ENCODE results near the gene EIF1. TPM values are rescaled to one million over a fixed set of nuclear protein-coding genes. Genes with fewer than 3 reads are reported as not detected.
A peak's percentile ranks its signal among the peaks of the same experiment; 100 is the strongest.
"Not testable (repeated sequence)": the region's sequence is repeated elsewhere in the genome, so short reads cannot be mapped to it uniquely, and the experiment has no call there.

EIF1 gene
- total and polyA plus RNA-seq, 8 donors: 697 to 782 (median 723) TPM

- Histone ChIP-seq H3K27me3 (no peaks in the 10 kb centered on the region), H3K36me3 (peaks cover 13 to 54% of the 10 kb centered on the region in 2 donors), H3K27ac (no peak overlapping the region), H3K4me1 (peaks cover 18 to 56% of the 10 kb centered on the region in 2 donors), H3K4me3 (no peak overlapping the region), H3K9me3 (no peaks in the 10 kb centered on the region)
- peak; percentile 3 for ATAC-seq
- intact Hi-C loops (cut with DNase I): no loop called here
- DNase-seq: no peak
- TF ChIP-seq, protein P1, sequence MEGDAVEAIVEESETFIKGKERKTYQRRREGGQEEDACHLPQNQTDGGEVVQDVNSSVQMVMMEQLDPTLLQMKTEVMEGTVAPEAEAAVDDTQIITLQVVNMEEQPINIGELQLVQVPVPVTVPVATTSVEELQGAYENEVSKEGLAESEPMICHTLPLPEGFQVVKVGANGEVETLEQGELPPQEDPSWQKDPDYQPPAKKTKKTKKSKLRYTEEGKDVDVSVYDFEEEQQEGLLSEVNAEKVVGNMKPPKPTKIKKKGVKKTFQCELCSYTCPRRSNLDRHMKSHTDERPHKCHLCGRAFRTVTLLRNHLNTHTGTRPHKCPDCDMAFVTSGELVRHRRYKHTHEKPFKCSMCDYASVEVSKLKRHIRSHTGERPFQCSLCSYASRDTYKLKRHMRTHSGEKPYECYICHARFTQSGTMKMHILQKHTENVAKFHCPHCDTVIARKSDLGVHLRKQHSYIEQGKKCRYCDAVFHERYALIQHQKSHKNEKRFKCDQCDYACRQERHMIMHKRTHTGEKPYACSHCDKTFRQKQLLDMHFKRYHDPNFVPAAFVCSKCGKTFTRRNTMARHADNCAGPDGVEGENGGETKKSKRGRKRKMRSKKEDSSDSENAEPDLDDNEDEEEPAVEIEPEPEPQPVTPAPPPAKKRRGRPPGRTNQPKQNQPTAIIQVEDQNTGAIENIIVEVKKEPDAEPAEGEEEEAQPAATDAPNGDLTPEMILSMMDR (IDR thresholded peaks at IDR 0.05): no peak
Measured at GRCh38 chr17:41695134-41695661, 6.5 kb downstream of the EIF1 start.

GRCh38 chr17:41695954-41696757 is 7.5 kb downstream of the EIF1 start:
- H3K9me3 ChIP-seq: no peaks in the 10 kb centered on the region
- no peak overlapping the region for H3K27ac ChIP-seq
- DNase-seq (peak in 3 of 4 donors; percentile 57 to 84 (median 70)), ATAC-seq (peak; percentile 77)
- peaks cover 3 to 45% of the 10 kb centered on the region in 2 donors for H3K36me3 ChIP-seq
- peaks cover 8 to 46% of the 10 kb centered on the region in 2 donors for H3K4me1 ChIP-seq
- intact Hi-C loops (cut with DNase I): no loop called here
- TF ChIP-seq, protein P1 (IDR thresholded peaks at IDR 0.05): peak; percentile 66 to 81
- no peak overlapping the region for H3K4me3 ChIP-seq
- no peaks in the 10 kb centered on the region for H3K27me3 ChIP-seq

DNA sequence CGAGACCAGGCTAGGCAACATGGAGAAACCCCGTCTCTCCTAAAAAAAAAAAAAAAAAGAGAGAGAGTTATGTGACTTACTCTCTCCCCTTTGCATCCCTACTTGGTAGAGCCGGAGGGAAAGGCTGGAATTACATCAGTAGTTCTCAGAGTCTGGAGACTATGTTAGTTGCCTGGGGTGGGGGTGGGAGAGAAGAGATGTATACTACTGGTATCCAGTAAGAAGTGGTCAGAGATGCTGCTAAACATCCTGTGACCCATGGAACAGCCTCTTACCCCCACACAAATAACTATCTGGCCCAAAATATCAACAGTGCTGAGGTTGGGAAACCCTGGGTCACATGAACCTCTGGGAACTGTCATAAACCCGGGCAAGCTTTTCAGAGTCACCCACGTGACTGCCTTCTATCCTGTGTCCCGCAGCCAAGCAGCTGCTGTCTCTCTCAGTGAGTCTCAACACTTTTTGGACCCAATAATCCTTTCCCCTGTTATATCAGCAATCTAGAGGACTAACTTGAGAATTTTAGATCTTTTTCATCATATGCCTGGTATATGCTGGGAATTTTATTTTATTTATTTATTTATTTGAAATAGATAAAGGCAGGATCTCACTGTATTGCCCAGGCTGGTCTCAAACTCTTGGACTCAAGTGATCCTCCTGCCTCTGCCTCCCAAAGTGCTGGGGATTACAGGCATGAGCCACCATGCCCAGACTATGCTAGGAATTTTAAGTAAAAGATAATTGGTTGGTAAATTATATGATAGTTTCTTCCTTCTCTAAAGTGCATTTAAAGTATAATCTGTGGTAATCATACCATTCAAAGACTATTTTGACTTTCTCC is 8.7 kb downstream of the EIF1 start:
- DNase-seq (peak in 3 of 4 donors; percentile 72 to 89 (median 74)), ATAC-seq (peak; percentile 74)
- Histone ChIP-seq H3K27ac (no peak overlapping the region), H3K27me3 (no peaks in the 10 kb centered on the region), H3K4me1 (peaks cover 5 to 34% of the 10 kb centered on the region in 2 donors), H3K4me3 (no peak overlapping the region), H3K36me3 (peaks cover 3 to 33% of the 10 kb centered on the region in 2 donors), H3K9me3 (no peaks in the 10 kb centered on the region)
- intact Hi-C loops (cut with DNase I): no loop called here
- TF ChIP-seq, protein P1 (IDR thresholded peaks at IDR 0.05): no peak

GRCh38 chr17:41700843-41701242 is 12.2 kb downstream of the EIF1 start:
- H3K27me3 ChIP-seq; H3K9me3 ChIP-seq; H3K36me3 ChIP-seq; H3K27ac ChIP-seq; DNase-seq; ATAC-seq; H3K4me3 ChIP-seq; intact Hi-C loops (cut with DNase I): not testable (repeated sequence)
- H3K4me1 ChIP-seq: peaks cover under 1 to 20% of the 10 kb centered on the region in 2 donors

GRCh38 chr17:41702712-41703111 is 14.0 kb downstream of the EIF1 start:
- intact Hi-C loops (cut with DNase I): no loop called here

More at GRCh38 chr17:41702712-41703111, 14.0 kb downstream of the EIF1 start:
- TF ChIP-seq, protein P1 (IDR thresholded peaks at IDR 0.05): no peak
- DNase-seq (no peak), ATAC-seq (no peak)
- Histone ChIP-seq H3K36me3 (no peaks in the 10 kb centered on the region), H3K4me1 (peaks cover 0 to 1% of the 10 kb centered on the region in 2 donors), H3K4me3 (no peak overlapping the region), H3K27ac (no peak overlapping the region), H3K9me3 (no peaks in the 10 kb centered on the region), H3K27me3 (no peaks in the 10 kb centered on the region)
